Activated CD4-positive, alpha-beta T cell treated with anti-CD3 and anti-CD28 coated beads, Interleukin-2, amount 10 ng/mL, durations not matched to agents 24 days and 14 days (primary cell): ENCODE data around the gene SLC39A1. TPM values are rescaled to one million over a fixed set of nuclear protein-coding genes. Genes with fewer than 3 reads are reported as not detected.
"Not testable (repeated sequence)": the region's sequence is repeated elsewhere in the genome, so short reads cannot be mapped to it uniquely, and the experiment has no call there.

Experiments used
- DNase-seq: peaks from one replicate; pipeline ENCODE4 v3.0.0; 2022
- H3K27ac Mint-ChIP-seq: one replicate; pipeline ENCODE4 v1.8.0; 2022; ENCODE audit warnings: mild to moderate bottlenecking, mixed read lengths
- H3K27me3 Mint-ChIP-seq: one replicate; pipeline ENCODE4 v1.8.0; 2022; ENCODE audit warnings: mixed read lengths
- H3K36me3 Mint-ChIP-seq: one replicate; pipeline ENCODE4 v1.8.0; 2022; ENCODE audit warnings: low read depth, mild to moderate bottlenecking, mixed read lengths
- H3K4me1 Mint-ChIP-seq: one replicate; pipeline ENCODE4 v1.8.0; 2021; ENCODE audit warnings: mixed read lengths
- H3K4me3 Mint-ChIP-seq: one replicate; pipeline ENCODE4 v1.8.0; 2022; ENCODE audit warnings: mild to moderate bottlenecking, moderate library complexity, mixed read lengths
- H3K9me3 Mint-ChIP-seq: one replicate; pipeline ENCODE4 v1.8.0; 2021; ENCODE audit warnings: mixed read lengths
- intact Hi-C: fragments of 100-400 bp; cut with micrococcal nuclease; formaldehyde crosslinking; loops from one replicate; pipeline ENCODE4 v1.15.1; 2023
- total RNA-seq: library from RNA; stranded (reverse); gene quantifications from 2 replicates; pipeline ENCODE4 v1.2.3, GENCODE V29; 2022

SLC39A1 gene
- total RNA-seq, 1 donor from 2014 or later = 71.6 TPM

DNA sequence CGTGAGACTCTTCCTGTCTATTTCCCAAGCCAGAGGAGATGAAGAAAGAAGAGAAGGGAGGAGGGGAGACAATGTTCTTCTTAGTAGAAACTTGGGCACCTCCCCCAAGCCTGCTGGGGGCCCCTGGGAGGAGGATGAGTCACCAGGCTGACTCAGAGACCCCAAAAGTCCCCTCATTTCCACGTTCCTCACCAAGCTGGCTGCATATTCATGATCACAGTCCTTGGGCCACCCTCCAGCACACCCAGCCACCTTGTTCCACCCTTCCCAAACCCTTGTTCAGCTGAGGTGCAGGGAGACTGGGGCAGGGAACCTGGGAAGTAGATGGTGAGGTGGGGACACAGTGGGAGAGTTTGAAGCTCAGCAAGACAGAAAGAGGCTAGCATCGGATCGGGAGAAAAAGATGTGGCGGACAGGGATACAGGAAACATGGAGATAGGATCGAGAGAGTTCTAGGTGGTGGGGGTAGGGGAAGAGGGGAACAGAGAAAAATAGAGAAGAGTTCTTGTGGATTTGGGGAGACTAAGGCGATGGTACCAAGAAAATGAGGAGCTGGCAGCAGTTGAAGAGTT is 22.1 kb upstream of the SLC39A1 start:
- Mint-ChIP-seq H3K4me1 (peaks cover 29% of the 10 kb centered on the region), H3K36me3 (no peaks in the 10 kb centered on the region), H3K27me3 (no peaks in the 10 kb centered on the region), H3K27ac (peak overlapping the region; percentile 91), H3K9me3 (peaks cover 3% of the 10 kb centered on the region), H3K4me3 (peak overlapping the region; percentile 75)
- intact Hi-C loops = no loop called here
- DNase-seq = no peak

DNA sequence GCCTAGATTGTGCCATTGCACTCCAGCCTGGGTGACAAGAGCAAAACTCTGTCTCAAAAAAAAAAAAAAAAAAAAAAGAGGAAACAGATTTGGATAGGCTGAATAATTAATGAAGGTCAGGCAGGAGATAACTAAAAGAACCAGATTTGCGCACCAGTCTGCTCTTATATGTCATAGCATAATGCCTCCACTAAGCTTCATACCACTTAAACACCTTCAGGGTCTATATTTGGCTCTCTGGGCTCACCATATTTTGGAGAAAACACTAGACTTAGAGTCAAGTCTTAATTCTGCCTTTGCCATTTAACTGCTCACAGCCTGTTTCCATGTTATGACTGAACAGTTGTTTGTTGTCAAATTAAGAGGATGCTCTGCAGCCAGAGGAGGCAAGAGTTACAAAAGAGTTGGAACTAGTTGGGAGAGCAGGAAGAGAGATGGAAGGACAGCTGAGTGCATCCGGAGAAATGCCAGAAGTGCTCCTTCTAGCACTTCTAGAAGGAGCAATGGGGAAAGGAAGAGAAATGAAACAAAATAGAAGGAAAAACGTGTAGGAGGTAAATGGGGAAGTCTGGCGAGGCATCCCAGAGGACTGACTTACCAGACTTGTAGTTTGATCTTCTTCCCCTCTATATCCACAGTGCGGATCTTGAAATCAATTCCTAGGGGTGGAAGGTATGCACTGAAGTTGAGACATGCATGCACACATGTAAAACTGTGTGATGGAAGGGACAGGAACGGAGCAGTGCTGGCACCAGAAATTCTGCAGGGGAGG is 21.0 kb upstream of the SLC39A1 start:
- no peak for DNase-seq
- H3K27ac Mint-ChIP-seq = peak overlapping the region; percentile 54
- H3K4me3 Mint-ChIP-seq = no peak overlapping the region
- H3K4me1 Mint-ChIP-seq = peaks cover 27% of the 10 kb centered on the region
- no peaks in the 10 kb centered on the region for H3K36me3 Mint-ChIP-seq
- H3K27me3 Mint-ChIP-seq = no peaks in the 10 kb centered on the region
- no peaks in the 10 kb centered on the region for H3K9me3 Mint-ChIP-seq
- intact Hi-C loops = no loop called here

DNA sequence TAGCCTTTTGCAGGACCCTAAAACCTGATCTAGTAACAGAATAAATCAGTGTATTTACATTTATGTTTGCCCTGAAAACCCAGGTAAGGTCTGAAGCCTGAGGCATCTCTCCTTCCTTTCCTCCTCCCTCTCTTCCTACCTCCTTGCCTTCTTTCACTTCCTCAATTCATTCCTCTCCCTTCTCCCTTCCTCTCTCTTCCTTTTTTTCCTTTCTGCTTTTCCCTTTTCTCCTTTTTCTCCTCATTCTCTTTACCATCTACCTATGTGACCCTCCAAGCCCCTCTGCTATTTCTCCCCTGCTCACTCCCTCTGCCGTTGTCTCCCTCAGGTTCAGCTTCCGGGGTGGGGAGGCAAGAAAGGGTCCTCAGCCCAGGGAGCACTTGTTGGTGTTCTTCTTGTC is 18.4 kb upstream of the SLC39A1 start:
- DNase-seq, H3K27ac Mint-ChIP-seq, H3K9me3 Mint-ChIP-seq, H3K4me3 Mint-ChIP-seq, intact Hi-C loops, H3K36me3 Mint-ChIP-seq, H3K27me3 Mint-ChIP-seq: not testable (repeated sequence)
- peaks cover 31% of the 10 kb centered on the region for H3K4me1 Mint-ChIP-seq

DNA sequence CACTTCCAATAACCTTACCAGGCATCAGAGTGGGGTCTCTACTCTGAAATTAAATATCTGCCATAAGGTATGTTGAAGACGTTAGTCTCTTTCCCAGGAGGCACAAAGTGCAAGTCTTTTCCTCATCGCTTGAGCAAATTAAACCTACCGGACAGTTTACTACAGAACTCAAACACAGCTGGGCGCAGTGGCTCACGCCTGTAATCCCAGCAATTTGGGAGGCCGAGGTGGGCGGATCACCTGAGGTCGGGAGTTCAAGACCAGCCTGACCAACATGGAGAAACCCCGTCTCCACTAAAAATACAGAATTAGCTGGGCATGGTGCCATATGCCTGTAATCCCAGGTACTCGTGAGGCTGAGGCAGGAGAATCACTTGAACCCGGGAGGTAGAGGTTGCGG is 15.8 kb upstream of the SLC39A1 start:
- Mint-ChIP-seq H3K4me3 (peak overlapping the region; percentile 99), H3K27ac (peak overlapping the region; percentile 74), H3K4me1 (peaks cover 28% of the 10 kb centered on the region), H3K36me3 (peaks cover 27% of the 10 kb centered on the region)
- H3K27me3 Mint-ChIP-seq, DNase-seq, H3K9me3 Mint-ChIP-seq, intact Hi-C loops: not testable (repeated sequence)

DNA sequence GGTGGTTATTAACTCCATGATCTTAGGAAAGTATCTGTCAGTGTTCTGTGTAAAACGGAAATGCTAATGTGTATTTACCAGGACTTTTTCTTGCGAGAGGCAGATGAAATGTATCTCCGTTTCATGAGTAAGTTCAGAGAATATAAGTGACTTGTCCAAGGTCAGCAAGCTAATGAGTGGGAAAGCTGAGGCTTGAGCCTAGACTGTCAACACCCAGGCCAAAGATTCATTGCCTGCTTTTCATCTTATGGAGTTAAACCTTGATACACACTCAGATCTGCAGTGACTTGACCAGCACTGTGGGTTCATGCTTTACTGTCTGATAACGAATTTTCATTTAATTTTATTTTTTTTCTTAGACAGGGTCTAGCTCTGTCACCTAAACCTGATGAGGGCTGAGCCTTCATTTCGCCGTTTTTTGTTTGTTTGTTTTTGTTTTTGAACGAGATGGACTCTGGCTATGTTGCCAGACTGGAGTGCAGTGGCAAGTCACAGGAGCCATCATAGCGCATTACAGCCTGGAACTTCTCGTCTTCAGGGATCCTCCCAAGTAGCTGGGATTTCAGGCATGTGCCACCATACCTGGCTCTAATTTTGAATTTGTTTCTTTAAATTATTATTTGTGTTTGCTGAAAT is 15.1 kb upstream of the SLC39A1 start:
- intact Hi-C loops = no loop called here

DNA sequence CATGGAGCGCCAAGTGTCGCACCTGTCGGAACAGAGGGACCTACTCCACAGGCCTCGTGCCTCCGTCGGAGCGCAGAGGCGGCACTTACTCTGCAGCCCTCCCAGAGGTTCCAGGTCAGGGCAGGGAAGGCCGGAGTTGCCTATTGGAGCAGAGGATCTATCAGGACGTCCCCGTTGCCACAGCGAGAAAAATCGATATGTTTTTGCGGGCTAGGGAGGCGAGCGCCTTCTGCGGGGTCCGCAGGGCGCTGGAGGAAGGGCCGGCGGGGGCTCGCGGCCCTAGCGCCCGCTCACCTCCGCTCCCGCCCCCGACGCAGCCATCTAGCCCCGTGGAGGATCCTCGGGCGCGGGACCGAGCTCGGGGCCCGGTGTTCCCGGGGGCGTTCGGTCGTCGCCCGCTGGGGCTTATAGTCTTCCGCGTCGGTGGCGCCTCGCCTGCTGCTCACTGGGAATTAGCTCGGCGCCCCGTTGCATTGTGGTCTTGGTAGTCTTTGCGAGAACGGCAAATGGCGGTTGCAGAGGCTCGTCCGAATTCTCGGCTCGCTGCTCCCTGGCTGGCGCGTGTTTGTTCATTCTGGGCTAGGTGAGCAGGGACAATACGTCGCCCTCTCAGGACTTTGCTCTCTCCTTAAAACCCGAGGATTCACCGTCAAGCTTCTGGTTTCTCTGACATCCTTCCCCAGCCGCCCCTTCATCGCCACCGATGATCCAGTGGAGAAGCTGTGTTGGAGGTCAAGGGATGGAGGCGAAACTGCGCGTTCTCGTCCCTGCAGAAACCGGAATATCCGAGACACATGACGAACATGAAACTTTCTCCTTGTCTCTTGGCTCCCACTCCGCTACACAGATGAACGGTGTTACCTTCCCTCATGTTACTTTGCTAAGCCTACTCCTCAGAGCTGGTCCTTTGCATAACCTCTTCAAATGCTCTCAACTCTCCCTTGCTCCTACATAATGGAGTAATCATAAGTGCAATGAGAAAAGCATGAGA is 14.2 kb upstream of the SLC39A1 start, which contains the start of gene JTB:
Gene JTB (minus strand): TSS at position 425 of the 991 bp plus-strand sequence. CDS start 422 bp downstream, at position 3.
- Mint-ChIP-seq H3K27me3 (no peaks in the 10 kb centered on the region), H3K4me3 (peak within 1 kb of the TSS; percentile 99), H3K27ac (peak within 1 kb of the TSS; percentile 97), H3K36me3 (peaks cover 41% of the 10 kb centered on the region), H3K4me1 (peaks cover 36% of the 10 kb centered on the region), H3K9me3 (no peaks in the 10 kb centered on the region)
- DNase-seq = peak; percentile 95
- intact Hi-C loops = loop anchor here (1.0 kb wide), 4 partner anchors 9 to 19 kb away; partner anchors contain the start of genes CREB3L4, CRTC2, RAB13 and RPS27

More for the DNA sequence above, 15.1 kb upstream of the SLC39A1 start:
- no peaks in the 10 kb centered on the region for H3K9me3 Mint-ChIP-seq
- peaks cover 31% of the 10 kb centered on the region for H3K4me1 Mint-ChIP-seq
- peaks cover 33% of the 10 kb centered on the region for H3K36me3 Mint-ChIP-seq
- no peak for DNase-seq
- peak overlapping the region; percentile 99 for H3K4me3 Mint-ChIP-seq
- H3K27ac Mint-ChIP-seq = peak overlapping the region; percentile 97
- no peaks in the 10 kb centered on the region for H3K27me3 Mint-ChIP-seq

DNA sequence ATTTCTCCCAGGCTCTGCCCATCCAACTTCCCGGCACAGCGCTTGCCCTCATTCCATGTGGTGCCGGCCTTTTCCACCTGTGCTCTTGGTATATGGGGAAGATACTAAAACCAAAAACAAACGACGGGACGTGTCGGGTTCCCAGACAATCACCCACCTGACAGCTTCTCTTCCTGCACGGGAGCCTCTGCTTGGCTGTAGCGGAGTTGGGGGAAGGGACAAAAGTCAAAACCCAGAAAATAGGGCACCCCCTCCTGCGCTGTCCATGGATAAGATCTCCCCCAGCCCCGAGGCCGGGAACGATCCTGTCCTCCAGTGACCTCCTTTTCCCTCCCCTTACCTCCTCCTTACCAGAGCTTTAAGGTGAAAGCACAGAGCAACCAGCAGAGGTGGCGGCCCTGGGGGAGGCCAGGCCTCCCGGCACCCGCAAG is 13.5 kb upstream of the SLC39A1 start:
- H3K27ac Mint-ChIP-seq = peak overlapping the region; percentile 97
- H3K4me3 Mint-ChIP-seq = peak overlapping the region; percentile 99
- H3K27me3 Mint-ChIP-seq = no peaks in the 10 kb centered on the region
- no peak for DNase-seq
- peaks cover 44% of the 10 kb centered on the region for H3K4me1 Mint-ChIP-seq
- no peaks in the 10 kb centered on the region for H3K9me3 Mint-ChIP-seq
- H3K36me3 Mint-ChIP-seq = peaks cover 47% of the 10 kb centered on the region
- intact Hi-C loops = loop anchor here (1.0 kb wide), 4 partner anchors 9 to 19 kb away; partner anchors contain the start of genes CREB3L4, CRTC2, RAB13 and RPS27

DNA sequence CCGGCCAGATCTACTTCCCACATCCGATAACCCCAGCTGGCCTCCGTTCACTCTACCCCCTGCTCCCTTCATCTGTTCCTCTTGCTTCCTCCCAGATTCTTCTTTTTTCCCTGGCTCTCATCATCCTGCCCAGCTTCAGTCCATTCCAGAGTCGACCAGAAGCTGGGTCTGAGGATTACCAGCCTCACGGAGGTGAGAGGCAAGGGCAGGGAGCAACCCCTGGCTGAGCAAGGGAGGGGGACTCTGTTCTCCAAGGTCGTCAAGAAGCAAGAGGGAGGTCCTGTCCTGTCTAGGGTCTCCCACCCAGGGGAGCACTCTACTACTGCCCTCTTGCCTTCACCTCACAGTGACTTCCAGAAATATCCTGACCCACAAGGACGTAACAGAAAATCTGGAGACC is 10.2 kb upstream of the SLC39A1 start:
- intact Hi-C loops = no loop called here
- Mint-ChIP-seq H3K36me3 (peaks cover 47% of the 10 kb centered on the region), H3K27ac (no peak overlapping the region), H3K4me3 (no peak overlapping the region), H3K27me3 (no peaks in the 10 kb centered on the region), H3K9me3 (no peaks in the 10 kb centered on the region), H3K4me1 (peaks cover 47% of the 10 kb centered on the region)
- DNase-seq = no peak

DNA sequence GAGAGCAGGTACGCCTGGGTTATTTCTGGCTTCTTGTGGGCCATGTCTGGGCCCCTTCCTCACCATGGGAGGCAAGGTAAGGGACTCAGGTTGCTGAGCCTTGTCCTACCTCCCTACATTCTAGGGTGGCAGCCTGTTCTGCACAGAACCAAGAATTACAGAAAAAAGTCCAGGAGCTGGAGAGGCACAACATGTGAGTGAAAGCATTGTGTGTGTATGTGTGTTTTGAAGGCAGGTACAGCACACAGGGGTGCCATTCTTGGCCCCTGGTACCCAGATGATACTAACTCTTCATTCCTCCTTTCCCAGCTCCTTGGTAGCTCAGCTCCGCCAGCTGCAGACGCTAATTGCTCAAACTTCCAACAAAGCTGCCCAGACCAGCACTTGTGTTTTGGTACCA is 9.7 kb upstream of the SLC39A1 start:
- no peaks in the 10 kb centered on the region for H3K27me3 Mint-ChIP-seq
- intact Hi-C loops = no loop called here
- no peaks in the 10 kb centered on the region for H3K9me3 Mint-ChIP-seq
- no peak overlapping the region for H3K4me3 Mint-ChIP-seq
- peaks cover 45% of the 10 kb centered on the region for H3K4me1 Mint-ChIP-seq
- DNase-seq = no peak
- no peak overlapping the region for H3K27ac Mint-ChIP-seq
- peaks cover 47% of the 10 kb centered on the region for H3K36me3 Mint-ChIP-seq

DNA sequence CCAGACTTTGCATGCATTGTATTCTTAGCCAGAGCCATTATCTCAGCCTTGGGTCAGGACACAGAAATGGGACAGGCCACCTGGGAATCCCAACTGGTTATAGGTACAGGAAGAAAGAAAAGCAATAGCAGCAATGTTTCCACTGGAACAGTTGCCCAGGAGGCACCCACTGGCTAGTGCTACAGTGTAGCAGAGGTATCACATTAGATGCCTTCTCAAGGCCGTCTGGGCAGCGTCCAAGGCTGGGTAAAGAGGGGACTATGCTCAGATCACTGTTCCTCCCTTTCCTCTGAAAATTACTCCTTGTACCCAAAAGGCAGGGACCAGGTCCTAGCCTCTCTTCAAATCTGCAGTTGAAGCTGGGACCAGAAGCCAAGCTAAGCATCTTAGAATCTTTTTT is 7.0 kb upstream of the SLC39A1 start:
- no peak for DNase-seq
- no peaks in the 10 kb centered on the region for H3K9me3 Mint-ChIP-seq
- H3K4me3 Mint-ChIP-seq = no peak overlapping the region
- intact Hi-C loops = no loop called here
- H3K27me3 Mint-ChIP-seq = no peaks in the 10 kb centered on the region
- peaks cover 50% of the 10 kb centered on the region for H3K4me1 Mint-ChIP-seq
- peaks cover 38% of the 10 kb centered on the region for H3K36me3 Mint-ChIP-seq
- no peak overlapping the region for H3K27ac Mint-ChIP-seq

DNA sequence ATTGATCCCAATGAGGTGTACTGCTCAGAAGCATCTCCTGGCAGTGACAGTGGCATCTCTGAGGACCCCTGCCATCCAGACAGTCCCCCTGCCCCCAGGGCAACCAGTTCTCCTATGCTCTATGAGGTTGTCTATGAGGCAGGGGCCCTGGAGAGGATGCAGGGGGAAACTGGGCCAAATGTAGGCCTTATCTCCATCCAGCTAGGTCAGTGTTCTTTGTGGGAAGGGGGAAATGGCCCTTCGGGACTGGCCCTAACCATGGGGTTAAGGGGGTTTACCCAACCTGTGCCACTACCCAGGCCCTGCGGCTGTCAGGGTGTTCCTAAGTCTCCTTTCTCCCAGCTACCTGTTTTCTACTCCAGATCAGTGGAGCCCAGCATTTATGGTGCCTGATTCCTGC is 5.6 kb upstream of the SLC39A1 start:
- peak overlapping the region; percentile 92 for H3K4me3 Mint-ChIP-seq
- no peaks in the 10 kb centered on the region for H3K9me3 Mint-ChIP-seq
- peaks cover 28% of the 10 kb centered on the region for H3K36me3 Mint-ChIP-seq
- DNase-seq = no peak
- no peaks in the 10 kb centered on the region for H3K27me3 Mint-ChIP-seq
- H3K4me1 Mint-ChIP-seq = peaks cover 48% of the 10 kb centered on the region
- intact Hi-C loops = loop anchor here (10.0 kb wide), 1 partner anchor 434 kb away; the partner anchor contains the start of gene S100A6
- peak overlapping the region; percentile 60 for H3K27ac Mint-ChIP-seq

DNA sequence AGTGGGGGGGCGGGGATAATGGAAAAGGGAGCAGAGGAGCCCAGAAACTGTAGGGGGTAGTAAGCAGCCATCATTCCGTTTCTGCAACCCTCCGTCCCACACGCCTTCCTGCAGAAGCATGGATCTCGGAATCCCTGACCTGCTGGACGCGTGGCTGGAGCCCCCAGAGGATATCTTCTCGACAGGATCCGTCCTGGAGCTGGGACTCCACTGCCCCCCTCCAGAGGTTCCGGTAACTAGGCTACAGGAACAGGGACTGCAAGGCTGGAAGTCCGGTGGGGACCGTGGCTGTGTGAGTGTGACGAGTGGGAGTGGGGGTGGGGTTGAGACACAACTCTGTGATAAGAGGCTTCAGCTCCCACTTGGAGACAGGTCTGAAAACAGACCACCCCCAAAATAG is 5.1 kb upstream of the SLC39A1 start:
- peak overlapping the region; percentile 98 for H3K27ac Mint-ChIP-seq

DNA sequence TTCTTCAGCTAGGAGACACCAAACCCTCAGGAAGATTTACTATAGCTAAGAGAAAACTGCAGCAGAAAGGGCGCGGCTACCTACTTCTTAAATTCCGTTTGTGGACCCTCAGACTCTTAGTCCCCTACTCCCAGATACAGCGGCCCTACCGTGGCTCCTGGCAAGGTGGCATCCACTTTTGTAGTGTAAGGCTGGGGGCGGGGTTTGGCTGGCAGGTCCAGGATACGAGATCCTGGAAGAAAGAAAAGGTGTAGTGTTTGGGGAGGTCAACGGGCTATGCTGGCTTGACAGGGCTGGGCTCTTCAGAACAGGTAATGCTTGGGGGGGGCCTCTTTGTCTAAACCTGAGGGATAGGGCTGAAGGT is 4.6 kb upstream of the SLC39A1 start:
- H3K9me3 Mint-ChIP-seq = no peaks in the 10 kb centered on the region
- H3K36me3 Mint-ChIP-seq = peaks cover 21% of the 10 kb centered on the region
- no peaks in the 10 kb centered on the region for H3K27me3 Mint-ChIP-seq
- no peak for DNase-seq
- H3K4me1 Mint-ChIP-seq = peaks cover 48% of the 10 kb centered on the region
- H3K4me3 Mint-ChIP-seq = peak overlapping the region; percentile 92
- intact Hi-C loops = loop anchor here (1.0 to 10.0 kb wide), 3 partner anchors 9 to 433 kb away; partner anchors contain the start of genes CRTC2, JTB and S100A6
- H3K27ac Mint-ChIP-seq = peak overlapping the region; percentile 98

More for the DNA sequence above, 5.1 kb upstream of the SLC39A1 start:
- no peak for DNase-seq
- Mint-ChIP-seq H3K4me1 (peaks cover 50% of the 10 kb centered on the region), H3K4me3 (peak overlapping the region; percentile 92), H3K9me3 (no peaks in the 10 kb centered on the region), H3K36me3 (peaks cover 25% of the 10 kb centered on the region), H3K27me3 (no peaks in the 10 kb centered on the region)
- intact Hi-C loops = loop anchor here (10.0 kb wide), 1 partner anchor 434 kb away; the partner anchor contains the start of gene S100A6
